ENCODE measurements around the gene EPN1.

EPN1 gene

DNA sequence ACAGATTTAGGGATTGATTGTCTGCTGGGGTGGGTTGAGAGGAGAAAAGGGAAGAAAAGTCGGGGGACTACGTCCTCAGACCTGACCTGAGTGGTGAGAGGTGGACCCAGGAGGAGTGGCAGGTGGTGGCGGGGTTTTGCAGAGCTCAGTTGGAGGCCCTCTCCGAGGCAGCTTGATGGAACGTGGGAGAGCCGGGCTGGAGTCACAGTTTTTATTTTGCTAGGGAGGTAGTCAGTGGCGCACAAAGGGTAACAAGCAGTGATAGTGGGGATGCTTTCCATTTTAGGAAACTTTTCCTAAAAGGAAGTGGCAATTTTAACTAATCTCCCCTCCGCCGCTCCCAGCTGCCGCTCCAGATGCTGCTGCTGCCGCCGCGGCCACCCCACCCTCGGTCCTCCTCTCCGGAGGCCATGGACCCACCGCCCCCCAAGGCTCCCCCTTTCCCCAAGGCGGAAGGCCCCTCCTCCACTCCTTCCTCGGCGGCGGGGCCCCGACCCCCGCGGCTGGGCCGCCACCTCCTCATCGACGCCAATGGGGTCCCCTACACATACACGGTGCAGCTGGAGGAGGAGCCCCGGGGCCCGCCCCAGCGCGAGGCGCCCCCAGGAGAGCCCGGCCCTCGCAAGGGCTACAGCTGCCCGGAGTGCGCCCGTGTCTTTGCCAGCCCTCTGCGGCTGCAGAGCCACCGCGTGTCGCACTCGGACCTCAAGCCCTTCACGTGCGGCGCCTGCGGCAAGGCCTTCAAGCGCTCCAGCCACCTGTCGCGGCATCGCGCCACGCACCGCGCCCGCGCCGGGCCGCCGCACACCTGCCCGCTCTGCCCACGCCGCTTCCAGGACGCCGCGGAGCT lies 32.6 kb upstream of the EPN1 start:
- peak; percentile 27 for DNase-seq (ENCODE audit: low read depth)
- peak overlapping the region; percentile 80 for H3K4me3 ChIP-seq (ENCODE audit: low read length)
- no peak for TF ChIP-seq CTCF (IDR thresholded peaks at IDR 0.05; ENCODE audit: insufficient read depth, low read depth, low read length, missing control alignments)

DNA sequence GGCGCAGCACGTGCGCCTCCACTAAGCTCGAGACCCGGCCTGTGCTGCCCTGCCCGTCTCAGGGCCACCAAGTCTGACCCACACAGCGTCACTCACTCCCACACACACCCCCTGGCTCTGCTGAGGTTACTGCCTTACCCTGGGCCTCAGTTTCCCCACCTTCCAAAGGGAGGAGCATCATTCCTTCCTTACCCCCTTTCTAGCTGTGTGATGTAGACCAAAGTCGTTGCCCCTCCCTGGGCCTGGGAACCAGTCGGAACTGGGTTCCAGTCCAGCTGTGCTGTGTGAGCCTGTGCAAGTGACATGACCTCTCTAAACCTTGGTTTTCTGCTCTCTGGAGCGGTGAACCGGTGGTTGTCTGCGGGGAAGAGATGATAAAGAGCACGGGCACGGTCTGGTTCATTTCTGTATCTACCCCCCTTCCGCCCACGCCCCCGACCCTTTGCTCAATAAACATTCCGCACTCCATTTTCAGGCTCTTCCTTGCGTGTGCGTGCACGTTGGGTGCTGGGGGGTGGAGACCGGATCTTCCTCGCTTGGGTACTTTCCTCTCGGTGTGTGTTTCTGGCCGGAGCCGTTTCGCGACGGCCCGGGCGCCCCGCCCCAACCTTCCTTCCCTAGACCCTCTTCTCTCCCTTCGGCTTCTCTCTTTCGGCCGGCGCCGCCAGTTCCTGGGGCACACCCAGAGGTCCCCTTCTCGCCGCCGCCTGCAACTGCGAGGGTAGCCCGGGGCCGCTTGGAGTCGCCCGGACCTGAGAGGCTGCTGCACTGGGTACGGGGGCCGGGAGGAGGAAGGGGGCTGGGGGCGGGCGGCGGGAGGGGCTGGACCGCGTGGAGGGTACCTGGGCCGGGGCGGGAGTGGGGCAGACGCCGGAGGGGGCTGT lies 31.8 kb upstream of the EPN1 start, which contains the start of gene ZNF581:
TSS of gene ZNF581 (plus strand) at position 647 of the 884 bp plus-strand sequence. CDS start 923 bp downstream, outside the sequence.
- H3K4me3 ChIP-seq (ENCODE audit: low read length), result peak within 1 kb of the TSS; percentile 80
- DNase-seq (ENCODE audit: low read depth), result peak; percentile 86

DNA sequence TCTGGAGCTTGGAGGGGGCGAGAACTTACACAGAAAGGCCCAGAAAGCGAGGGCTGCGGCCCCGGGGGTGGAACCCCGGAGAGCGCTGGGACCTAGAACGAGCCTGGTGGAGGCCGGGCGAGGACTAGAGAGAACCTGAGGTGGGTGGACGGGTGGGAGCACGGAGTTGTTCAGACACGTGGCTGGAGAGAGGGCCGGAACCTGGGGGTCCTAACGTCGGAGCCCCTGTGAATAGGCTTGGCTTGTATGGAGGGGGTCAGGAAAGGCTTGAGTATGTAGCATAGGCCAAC lies 31.2 kb upstream of the EPN1 start:
- no peak for DNase-seq (ENCODE audit: low read depth)
- peak overlapping the region; percentile 80 for H3K4me3 ChIP-seq (ENCODE audit: low read length)
- TF ChIP-seq CTCF (IDR thresholded peaks at IDR 0.05; ENCODE audit: insufficient read depth, low read depth, low read length, missing control alignments), result no peak

More for the DNA sequence above, 31.8 kb upstream of the EPN1 start, which contains the start of gene ZNF581:
- no peak for TF ChIP-seq CTCF (IDR thresholded peaks at IDR 0.05; ENCODE audit: insufficient read depth, low read depth, low read length, missing control alignments)

DNA sequence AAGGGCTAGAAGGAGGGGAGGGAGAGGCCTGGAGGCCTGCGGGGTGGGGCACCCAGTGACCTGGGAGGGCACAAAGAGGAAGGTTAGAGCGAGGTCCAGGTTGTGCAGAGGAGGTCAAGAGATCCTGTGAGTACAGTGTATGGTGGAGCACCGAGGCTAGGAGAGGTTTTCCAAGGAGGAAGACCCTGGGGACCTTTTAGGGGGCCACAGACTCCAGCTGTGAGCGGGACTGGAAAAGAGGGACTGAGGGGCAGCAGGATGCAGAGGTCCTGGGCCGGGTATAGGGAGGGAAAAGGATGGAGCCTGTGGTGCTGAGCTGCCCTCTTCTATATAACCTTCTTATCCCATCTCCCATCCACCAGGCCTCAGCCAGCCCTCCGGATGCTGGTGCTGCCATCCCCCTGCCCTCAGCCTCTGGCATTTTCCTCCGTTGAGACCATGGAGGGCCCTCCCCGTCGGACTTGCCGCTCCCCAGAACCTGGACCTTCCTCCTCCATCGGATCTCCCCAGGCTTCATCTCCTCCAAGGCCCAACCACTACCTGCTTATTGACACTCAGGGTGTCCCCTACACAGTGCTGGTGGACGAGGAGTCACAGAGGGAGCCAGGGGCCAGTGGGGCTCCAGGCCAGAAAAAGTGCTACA lies 30.7 kb upstream of the EPN1 start:
- no peak for TF ChIP-seq CTCF (IDR thresholded peaks at IDR 0.05; ENCODE audit: insufficient read depth, low read depth, low read length, missing control alignments)
- H3K4me3 ChIP-seq (ENCODE audit: low read length), result peak overlapping the region; percentile 80
- DNase-seq (ENCODE audit: low read depth), result no peak

GRCh38 chr19:55644842-55645511 lies 30.0 kb upstream of the EPN1 start:
- DNase-seq (ENCODE audit: low read depth), result no peak
- TF ChIP-seq CTCF (IDR thresholded peaks at IDR 0.05; ENCODE audit: insufficient read depth, low read depth, low read length, missing control alignments), result no peak
- H3K4me3 ChIP-seq (ENCODE audit: low read length), result peak overlapping the region; percentile 80

- no peak for DNase-seq (ENCODE audit: low read depth)
- no peak for TF ChIP-seq CTCF (IDR thresholded peaks at IDR 0.05; ENCODE audit: insufficient read depth, low read depth, low read length, missing control alignments)
- H3K4me3 ChIP-seq (ENCODE audit: low read length), result no peak overlapping the region
Observed at GRCh38 chr19:55645512-55645881, 29.5 kb upstream of the EPN1 start.

All from epithelial cell of esophagus (primary cell).